HTR-8/SVneo (cell line): ENCODE results near the gene STARD8.

Experiments
- DNase-seq: peaks from one replicate; pipeline ENCODE4 v3.0.0; 2011; ENCODE audit warnings: low spot score, mixed read lengths; ENCODE audit not compliant: insufficient read length
- FAIRE-seq: peaks from 2 replicates; lab custom pipeline; 2011; peaks lifted over from hg19 to GRCh38; lab: Jason Lieb, UNC

The STARD8 gene

DNA sequence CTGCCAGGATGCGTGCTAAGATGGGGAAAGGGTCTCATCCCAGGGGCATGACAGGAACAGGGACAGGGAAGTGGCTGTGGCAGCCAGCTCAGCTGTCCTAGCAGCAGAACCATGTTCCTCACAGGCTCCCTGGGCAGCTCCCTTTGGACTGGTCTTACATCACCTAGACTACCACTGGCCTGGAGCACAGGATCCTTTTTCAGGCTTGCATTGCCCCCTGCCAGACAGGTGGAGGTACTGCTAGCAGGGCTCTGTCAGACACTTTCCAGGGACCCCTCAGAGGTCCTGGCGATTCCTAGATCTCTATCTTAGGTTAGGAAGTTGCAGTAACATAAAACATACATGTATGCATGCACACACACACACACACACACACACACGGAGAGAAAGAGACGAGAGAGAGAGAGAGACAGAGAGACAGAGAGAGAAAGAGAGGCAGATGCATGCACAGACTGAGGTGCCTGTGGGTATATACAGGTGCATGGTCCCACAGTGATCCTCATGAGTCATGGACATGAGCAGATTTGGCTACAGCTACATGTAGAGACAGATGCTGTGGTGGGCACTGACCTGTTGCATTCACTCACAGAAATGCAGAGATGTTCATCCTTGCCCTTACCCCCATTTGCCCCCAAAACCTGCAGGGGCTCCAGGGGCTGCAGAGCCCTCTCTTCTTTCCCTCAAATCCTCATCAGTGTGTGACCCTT lies 63.6 kb downstream of the STARD8 start:
- FAIRE-seq (no peak), DNase-seq (peak; percentile 34)

- FAIRE-seq (no peak), DNase-seq (no peak)
Observed at GRCh38 chrX:68711845-68712244, 64.4 kb downstream of the STARD8 start.

GRCh38 chrX:68714856-68715255 lies 67.4 kb downstream of the STARD8 start:
- FAIRE-seq, result no peak
- DNase-seq, result no peak

DNA sequence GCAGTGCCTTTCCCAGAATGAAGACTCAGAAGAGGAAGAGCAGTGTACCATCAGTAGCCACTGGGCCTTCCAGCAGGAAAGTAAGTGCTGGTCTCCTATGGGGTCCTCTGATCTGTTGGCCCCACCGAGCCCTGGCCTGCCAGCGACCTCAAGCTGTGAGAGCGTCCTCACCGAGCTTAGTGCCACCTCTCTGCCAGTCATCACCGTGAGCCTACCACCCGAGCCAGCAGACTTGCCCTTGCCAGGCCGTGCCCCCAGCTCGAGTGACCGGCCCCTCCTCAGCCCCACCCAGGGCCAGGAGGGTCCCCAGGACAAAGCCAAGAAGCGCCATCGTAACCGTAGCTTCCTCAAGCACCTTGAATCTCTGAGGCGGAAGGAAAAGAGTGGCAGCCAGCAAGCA lies 69.7 kb downstream of the STARD8 start:
- FAIRE-seq (no peak), DNase-seq (no peak)

GRCh38 chrX:68717663-68718442 lies 70.4 kb downstream of the STARD8 start:
- DNase-seq, result no peak
- FAIRE-seq, result no peak

- FAIRE-seq (no peak), DNase-seq (no peak)
Observed at GRCh38 chrX:68718443-68718820, 71.0 kb downstream of the STARD8 start.

- FAIRE-seq (no peak), DNase-seq (no peak)
Observed at GRCh38 chrX:68719181-68719903, 71.9 kb downstream of the STARD8 start.

DNA sequence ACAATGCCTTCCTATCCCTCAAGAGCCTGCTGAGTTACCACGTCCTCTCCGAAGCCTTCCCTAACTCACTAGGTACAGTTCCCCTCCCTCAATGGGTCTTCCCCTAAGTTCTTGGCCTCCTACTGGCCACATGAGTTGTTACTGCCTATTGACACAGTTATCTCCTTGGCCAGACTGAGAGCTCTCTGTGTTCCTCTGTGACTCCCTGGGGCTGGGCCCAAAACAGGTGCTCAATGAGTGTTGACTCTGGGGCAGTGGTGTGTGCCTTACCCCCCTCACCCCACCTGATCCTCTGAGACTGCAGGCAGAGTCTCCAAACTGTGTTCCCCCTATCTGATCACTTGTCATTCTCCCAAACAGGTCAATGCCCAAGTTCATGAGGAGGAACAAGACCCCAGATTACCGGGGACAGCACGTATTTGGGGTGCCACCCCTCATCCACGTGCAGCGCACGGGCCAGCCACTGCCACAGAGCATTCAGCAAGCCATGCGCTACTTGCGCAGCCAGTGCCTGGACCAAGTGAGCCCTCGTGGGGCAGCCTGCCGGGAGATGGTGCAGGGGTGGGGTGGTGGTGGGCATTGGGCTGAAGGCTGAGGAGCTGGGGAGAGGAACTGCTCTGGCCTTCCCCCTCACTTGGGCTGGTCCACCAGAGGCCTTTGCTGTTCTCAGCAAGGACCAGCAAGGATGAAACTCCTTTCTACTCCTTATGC lies 72.6 kb downstream of the STARD8 start:
- no peak for DNase-seq
- FAIRE-seq, result no peak

GRCh38 chrX:68720851-68721250 lies 73.4 kb downstream of the STARD8 start:
- DNase-seq, result no peak
- no peak for FAIRE-seq

GRCh38 chrX:68721546-68721945 lies 74.1 kb downstream of the STARD8 start:
- FAIRE-seq, result no peak

GRCh38 chrX:68721991-68722860 lies 74.8 kb downstream of the STARD8 start:
- FAIRE-seq, result no peak
- no peak for DNase-seq

More at GRCh38 chrX:68721546-68721945, 74.1 kb downstream of the STARD8 start:
- DNase-seq, result no peak

DNA sequence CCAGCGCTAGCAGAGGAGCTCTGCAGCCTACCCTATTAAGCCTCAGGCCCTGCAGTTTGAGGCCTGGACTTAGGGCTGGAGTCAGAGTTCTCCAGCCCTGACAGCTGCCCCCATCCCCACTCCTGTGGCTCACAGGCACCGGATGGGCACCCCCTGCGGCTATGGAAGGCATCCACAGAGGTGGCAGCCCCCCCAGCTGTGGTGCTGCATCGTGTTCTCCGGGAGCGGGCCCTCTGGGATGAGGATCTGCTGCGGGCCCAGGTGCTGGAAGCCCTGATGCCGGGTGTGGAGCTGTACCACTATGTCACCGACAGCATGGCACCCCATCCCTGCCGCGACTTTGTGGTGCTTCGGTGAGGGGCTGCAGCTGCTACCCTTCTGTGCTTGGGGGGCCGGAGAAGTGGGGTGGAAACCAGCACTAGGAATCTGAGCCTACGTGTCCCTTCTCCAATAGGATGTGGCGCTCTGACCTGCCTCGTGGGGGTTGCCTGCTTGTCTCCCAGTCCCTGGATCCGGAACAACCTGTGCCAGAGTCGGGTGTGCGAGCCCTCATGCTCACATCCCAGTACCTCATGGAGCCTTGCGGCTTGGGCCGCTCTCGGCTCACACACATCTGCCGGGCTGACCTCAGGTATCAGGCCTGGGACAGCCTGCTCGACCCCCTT lies 76.2 kb downstream of the STARD8 start:
- no peak for DNase-seq
- no peak for FAIRE-seq

- FAIRE-seq, result no peak
Observed at GRCh38 chrX:68724531-68725020, 77.1 kb downstream of the STARD8 start.

DNA sequence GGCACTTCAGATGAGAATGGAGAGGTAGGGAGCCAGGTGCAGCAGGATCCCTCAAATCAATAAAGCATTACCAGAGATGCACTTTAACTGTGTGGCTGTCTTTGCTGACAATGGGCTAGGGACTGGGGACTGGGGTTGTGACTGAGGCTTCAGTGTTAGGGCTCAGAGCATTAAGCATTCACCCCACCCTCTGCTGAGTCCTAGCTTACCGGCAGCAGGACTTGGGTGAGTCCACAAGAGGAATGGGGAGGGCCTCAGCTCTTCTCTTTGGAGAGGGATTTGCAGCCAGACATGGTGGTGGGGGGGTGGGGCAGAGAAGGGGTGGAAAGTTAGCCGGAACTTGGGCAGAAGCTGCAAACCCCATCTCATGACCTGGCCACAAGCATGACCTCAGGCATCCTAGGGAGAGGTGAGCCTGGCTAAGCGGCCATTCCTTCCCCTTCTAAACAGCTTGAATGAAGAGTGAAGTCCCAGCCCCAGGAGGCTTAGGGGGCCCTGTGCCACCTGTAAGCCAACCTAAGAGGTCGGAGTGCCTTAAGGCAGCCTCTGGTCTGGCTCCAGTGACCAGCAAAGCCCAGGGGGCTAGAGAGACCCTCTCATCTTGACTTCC lies 78.4 kb downstream of the STARD8 start:
- FAIRE-seq, result no peak

More at GRCh38 chrX:68724531-68725020, 77.1 kb downstream of the STARD8 start:
- DNase-seq, result no peak

DNA sequence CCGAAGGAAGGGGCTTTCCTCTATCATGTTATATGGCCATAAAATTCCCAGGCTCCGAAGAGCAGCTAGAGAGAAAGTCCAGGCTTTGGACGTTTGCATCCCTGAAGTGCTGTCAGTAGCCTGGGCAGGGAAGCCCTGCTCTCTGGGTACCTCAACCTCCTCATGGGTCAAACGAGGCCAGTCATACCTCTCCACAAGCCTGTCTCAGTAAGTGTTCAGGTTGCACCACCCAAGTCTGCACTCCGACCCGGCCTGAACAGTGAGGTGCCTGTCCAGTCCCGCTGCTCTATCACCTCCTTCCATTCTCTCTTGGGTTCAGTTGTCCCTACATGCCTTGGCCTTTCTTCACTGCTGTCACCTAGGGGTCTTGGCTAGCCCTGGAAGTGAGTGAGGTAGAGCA lies 78.9 kb downstream of the STARD8 start:
- FAIRE-seq, result no peak
- DNase-seq, result no peak

More for the DNA sequence above, 78.4 kb downstream of the STARD8 start:
- DNase-seq, result no peak

- no peak for FAIRE-seq
- DNase-seq, result no peak
Observed at GRCh38 chrX:68727696-68728095, 80.2 kb downstream of the STARD8 start.

DNA sequence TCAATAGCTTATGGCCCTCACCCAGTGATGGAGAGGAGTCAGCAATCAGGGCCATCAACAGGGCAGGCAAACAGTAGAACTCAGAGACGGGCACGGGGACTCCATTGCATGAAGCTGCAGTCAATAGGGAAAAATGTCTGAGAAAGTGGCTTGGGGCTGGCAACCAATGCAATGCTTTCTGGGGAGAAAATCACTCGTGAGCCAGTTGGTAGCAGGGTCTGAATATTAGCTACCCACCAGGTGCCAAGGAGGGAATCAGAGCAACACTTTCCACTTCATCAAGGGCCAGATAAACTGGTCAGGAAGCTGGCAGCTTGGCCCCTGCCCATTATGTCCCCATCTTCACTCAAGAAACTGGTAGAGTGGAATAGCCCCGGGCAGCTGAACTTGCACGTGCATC lies 80.7 kb downstream of the STARD8 start:
- DNase-seq (no peak), FAIRE-seq (no peak)

DNA sequence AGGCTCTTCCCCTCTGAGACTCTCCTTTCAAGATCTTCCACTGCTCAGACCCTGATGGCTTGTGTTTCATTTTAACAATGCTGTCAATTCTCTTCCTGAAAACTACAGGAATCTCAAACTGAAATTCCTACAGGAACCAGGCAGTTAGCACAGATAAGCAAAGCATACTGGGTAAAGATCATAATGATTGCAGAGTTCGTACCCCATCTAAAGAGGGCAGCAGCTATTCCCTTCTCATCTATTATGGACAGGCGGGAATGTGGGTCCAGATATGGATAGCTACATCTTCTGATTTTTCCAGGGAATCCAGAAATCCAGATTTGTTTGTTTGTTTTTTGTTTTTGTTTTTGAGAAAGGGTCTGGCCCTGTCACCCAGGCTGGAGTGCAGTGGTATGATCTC lies 83.8 kb downstream of the STARD8 start:
- FAIRE-seq, result no peak
- no peak for DNase-seq
